ENCODE measurements around the gene STX11.

The STX11 gene

GRCh38 chr6:144153971-144154370 is 3.7 kb downstream of the STX11 start:
- H3K79me2 ChIP-seq (ENCODE audit: control insufficient read depth, low read length) = no peaks in the 10 kb centered on the region
- H3K9me2 ChIP-seq (replicated peaks; ENCODE audit: control insufficient read depth, low read length) = no peaks in the 10 kb centered on the region
- no peaks in the 10 kb centered on the region for H3F3A ChIP-seq (ENCODE audit: control insufficient read depth, insufficient read depth)
- TF ChIP-seq EZH2phosphoT487 (IDR thresholded peaks at IDR 0.05; ENCODE audit: borderline replicate concordance, low read length) (no peak), CTCF (IDR thresholded peaks at IDR 0.05; ENCODE audit: low read depth, low read length, poor library complexity, severe bottlenecking) (no peak)
- H3K27me3 ChIP-seq (ENCODE audit: control insufficient read depth, low read length) = peaks cover 52% of the 10 kb centered on the region
- peaks cover 11% of the 10 kb centered on the region for H3K4me1 ChIP-seq (ENCODE audit: control insufficient read depth, low read length)
- H3K9me3 ChIP-seq (ENCODE audit: control insufficient read depth, insufficient read depth, low read length) = no peaks in the 10 kb centered on the region
- H4K20me1 ChIP-seq (ENCODE audit: control insufficient read depth, insufficient read depth, low read depth, low read length) = no peaks in the 10 kb centered on the region
- no peak overlapping the region for H3K4me3 ChIP-seq (ENCODE audit: low read length)
- H3K27ac ChIP-seq (ENCODE audit: low read depth, low read length) = no peak overlapping the region
- no peak overlapping the region for H3K4me2 ChIP-seq (ENCODE audit: low read length)
- no peaks in the 10 kb centered on the region for H3K36me3 ChIP-seq (ENCODE audit: control insufficient read depth, low read length)

GRCh38 chr6:144155529-144155928 is 5.2 kb downstream of the STX11 start:
- Histone ChIP-seq H3F3A (ENCODE audit: control insufficient read depth, insufficient read depth) (no peaks in the 10 kb centered on the region), H3K9me2 (replicated peaks; ENCODE audit: control insufficient read depth, low read length) (no peaks in the 10 kb centered on the region), H3K27ac (ENCODE audit: low read depth, low read length) (no peak overlapping the region), H3K4me1 (ENCODE audit: control insufficient read depth, low read length) (peaks cover 7% of the 10 kb centered on the region; the same call in 1 of the 2 replicates), H3K27me3 (ENCODE audit: control insufficient read depth, low read length) (peaks cover 37% of the 10 kb centered on the region), H4K20me1 (ENCODE audit: control insufficient read depth, insufficient read depth, low read depth, low read length) (no peaks in the 10 kb centered on the region), H3K9me3 (ENCODE audit: control insufficient read depth, insufficient read depth, low read length) (no peaks in the 10 kb centered on the region), H3K4me3 (ENCODE audit: low read length) (no peak overlapping the region), H3K79me2 (ENCODE audit: control insufficient read depth, low read length) (no peaks in the 10 kb centered on the region), H3K4me2 (ENCODE audit: low read length) (no peak overlapping the region), H3K36me3 (ENCODE audit: control insufficient read depth, low read length) (no peaks in the 10 kb centered on the region)
- TF ChIP-seq EZH2phosphoT487 (IDR thresholded peaks at IDR 0.05; ENCODE audit: borderline replicate concordance, low read length) = no peak
- TF ChIP-seq CTCF (IDR thresholded peaks at IDR 0.05; ENCODE audit: low read depth, low read length, poor library complexity, severe bottlenecking) = no peak

- Histone ChIP-seq H4K20me1 (ENCODE audit: control insufficient read depth, insufficient read depth, low read depth, low read length) (no peaks in the 10 kb centered on the region), H3F3A (ENCODE audit: control insufficient read depth, insufficient read depth) (no peaks in the 10 kb centered on the region), H3K4me1 (ENCODE audit: control insufficient read depth, low read length) (peaks cover 2% of the 10 kb centered on the region; the same call in 1 of the 2 replicates), H3K27ac (ENCODE audit: low read depth, low read length) (no peak overlapping the region), H3K9me2 (replicated peaks; ENCODE audit: control insufficient read depth, low read length) (no peaks in the 10 kb centered on the region), H3K79me2 (ENCODE audit: control insufficient read depth, low read length) (no peaks in the 10 kb centered on the region), H3K36me3 (ENCODE audit: control insufficient read depth, low read length) (no peaks in the 10 kb centered on the region), H3K27me3 (ENCODE audit: control insufficient read depth, low read length) (peaks cover 29% of the 10 kb centered on the region), H3K4me2 (ENCODE audit: low read length) (no peak overlapping the region), H3K4me3 (ENCODE audit: low read length) (no peak overlapping the region), H3K9me3 (ENCODE audit: control insufficient read depth, insufficient read depth, low read length) (no peaks in the 10 kb centered on the region)
- TF ChIP-seq CTCF (IDR thresholded peaks at IDR 0.05; ENCODE audit: low read depth, low read length, poor library complexity, severe bottlenecking) = no peak
- no peak for TF ChIP-seq EZH2phosphoT487 (IDR thresholded peaks at IDR 0.05; ENCODE audit: borderline replicate concordance, low read length)
These were observed 6.0 kb downstream of the STX11 start for GRCh38 chr6:144156338-144156737.
